Ovary (tissue), 3 donors: Measurements from ENCODE around the gene CAPZA2.
"Not testable (repeated sequence)": the region's sequence is repeated elsewhere in the genome, so short reads cannot be mapped to it uniquely, and the experiment has no call there.

Experiments
- EP300 ChIP-seq: sonication (generic); formaldehyde crosslinking; IDR thresholded peaks from one replicate; pipeline ENCODE4 v1.6.1; 2017; ENCODE audit warnings: antibody characterized with exemption
- POLR2A ChIP-seq: fragments of 450-650 bp; IDR thresholded peaks from one replicate; pipeline ENCODE4 v1.6.1; 2017; ENCODE audit warnings: antibody characterized with exemption, mild to moderate bottlenecking, moderate library complexity
- TF ChIP-seq, protein P1 (sequence below), 3 donors: fragments of 450-650 bp in 2 of 3; fragments of 200-600 bp in 1 of 3; IDR thresholded peaks; one replicate each; pipeline versions ENCODE4 v1.5.1 to v1.8.0; 2016 to 2022; ENCODE audit warnings: antibody characterized with exemption in 3 of 3, mild to moderate bottlenecking in 1 of 3
- donor health status: DM: no; HTN: no; CAD: no.

GRCh38 chr7:116813371-116813770, 49.0 kb upstream of the CAPZA2 start:
- not testable (repeated sequence) for TF ChIP-seq EP300, POLR2A
- TF ChIP-seq, protein P1, sequence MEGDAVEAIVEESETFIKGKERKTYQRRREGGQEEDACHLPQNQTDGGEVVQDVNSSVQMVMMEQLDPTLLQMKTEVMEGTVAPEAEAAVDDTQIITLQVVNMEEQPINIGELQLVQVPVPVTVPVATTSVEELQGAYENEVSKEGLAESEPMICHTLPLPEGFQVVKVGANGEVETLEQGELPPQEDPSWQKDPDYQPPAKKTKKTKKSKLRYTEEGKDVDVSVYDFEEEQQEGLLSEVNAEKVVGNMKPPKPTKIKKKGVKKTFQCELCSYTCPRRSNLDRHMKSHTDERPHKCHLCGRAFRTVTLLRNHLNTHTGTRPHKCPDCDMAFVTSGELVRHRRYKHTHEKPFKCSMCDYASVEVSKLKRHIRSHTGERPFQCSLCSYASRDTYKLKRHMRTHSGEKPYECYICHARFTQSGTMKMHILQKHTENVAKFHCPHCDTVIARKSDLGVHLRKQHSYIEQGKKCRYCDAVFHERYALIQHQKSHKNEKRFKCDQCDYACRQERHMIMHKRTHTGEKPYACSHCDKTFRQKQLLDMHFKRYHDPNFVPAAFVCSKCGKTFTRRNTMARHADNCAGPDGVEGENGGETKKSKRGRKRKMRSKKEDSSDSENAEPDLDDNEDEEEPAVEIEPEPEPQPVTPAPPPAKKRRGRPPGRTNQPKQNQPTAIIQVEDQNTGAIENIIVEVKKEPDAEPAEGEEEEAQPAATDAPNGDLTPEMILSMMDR (IDR thresholded peaks at IDR 0.05): not testable (repeated sequence)
